OCI-LY3 (cell line): ENCODE data around the gene PSG4.
"Not testable (repeated sequence)": the region's sequence is repeated elsewhere in the genome, so short reads cannot be mapped to it uniquely, and the experiment has no call there.

ENCODE experiments used
- H2AFZ ChIP-seq: fragments of 200-600, 300-600 bp; shearing (Covaris generic); 2 replicates; pipeline ENCODE4 v1.6.0; 2014; ENCODE audit warnings: antibody characterized with exemption, low read depth, low read length
- H3K27ac ChIP-seq: fragments of 200-600, 300-600 bp; sonication (generic); 2 replicates; pipeline ENCODE4 v1.5.1; 2014; ENCODE audit warnings: mild to moderate bottlenecking, low read length, moderate library complexity, mixed read lengths
- H3K27me3 ChIP-seq: fragments of 200-600, 300-600 bp; sonication (generic); 2 replicates; pipeline ENCODE4 v1.6.1; 2014; ENCODE audit warnings: low read depth, low read length, mixed read lengths
- H3K36me3 ChIP-seq: fragments of 200-600, 300-600 bp; sonication (generic); replicated peaks from 2 replicates; pipeline ENCODE3; 2014; ENCODE audit warnings: low read depth, low read length, mixed read lengths
- H3K4me1 ChIP-seq: fragments of 300-600, 200-600 bp; sonication (generic); 2 replicates; pipeline ENCODE4 v1.6.1; 2014; ENCODE audit warnings: low read length, mixed read lengths
- H3K4me2 ChIP-seq: fragments of 200-600, 300-600 bp; sonication (generic); 2 replicates; pipeline ENCODE4 v1.6.1; 2014; ENCODE audit warnings: low read length, mixed read lengths
- H3K4me3 ChIP-seq: fragments of 300-600, 200-600 bp; sonication (generic); 2 replicates; pipeline ENCODE4 v1.5.1; 2014; ENCODE audit warnings: antibody characterized with exemption, mild to moderate bottlenecking, low read length, moderate library complexity
- H3K79me2 ChIP-seq: fragments of 300-600, 200-600 bp; shearing (Covaris generic); 2 replicates; pipeline ENCODE4 v1.6.1; 2014; ENCODE audit warnings: mild to moderate bottlenecking, low read length, mixed read lengths
- H3K9ac ChIP-seq: fragments of 300-600, 200-600 bp; shearing (Covaris generic); 2 replicates; pipeline ENCODE4 v1.6.0; 2014; ENCODE audit warnings: mild to moderate bottlenecking, low read length, moderate library complexity
- H3K9me3 ChIP-seq: fragments of 200-600, 300-600 bp; shearing (Covaris generic); 2 replicates; pipeline ENCODE4 v1.6.1; 2014; ENCODE audit warnings: low read length, mixed read lengths; ENCODE audit not compliant: insufficient read depth
- H4K20me1 ChIP-seq: fragments of 200-600, 300-600 bp; sonication (generic); 2 replicates; pipeline ENCODE4 v1.6.1; 2016; ENCODE audit warnings: low read length, mixed read lengths; ENCODE audit not compliant: insufficient read depth
- TF ChIP-seq, protein P1 (sequence below): fragments of 200-600, 300-600 bp; sonication (generic); IDR thresholded peaks from 2 replicates; pipeline ENCODE4 v1.5.1; 2014; ENCODE audit warnings: antibody characterized with exemption, low read length, low read depth

PSG4 gene

DNA sequence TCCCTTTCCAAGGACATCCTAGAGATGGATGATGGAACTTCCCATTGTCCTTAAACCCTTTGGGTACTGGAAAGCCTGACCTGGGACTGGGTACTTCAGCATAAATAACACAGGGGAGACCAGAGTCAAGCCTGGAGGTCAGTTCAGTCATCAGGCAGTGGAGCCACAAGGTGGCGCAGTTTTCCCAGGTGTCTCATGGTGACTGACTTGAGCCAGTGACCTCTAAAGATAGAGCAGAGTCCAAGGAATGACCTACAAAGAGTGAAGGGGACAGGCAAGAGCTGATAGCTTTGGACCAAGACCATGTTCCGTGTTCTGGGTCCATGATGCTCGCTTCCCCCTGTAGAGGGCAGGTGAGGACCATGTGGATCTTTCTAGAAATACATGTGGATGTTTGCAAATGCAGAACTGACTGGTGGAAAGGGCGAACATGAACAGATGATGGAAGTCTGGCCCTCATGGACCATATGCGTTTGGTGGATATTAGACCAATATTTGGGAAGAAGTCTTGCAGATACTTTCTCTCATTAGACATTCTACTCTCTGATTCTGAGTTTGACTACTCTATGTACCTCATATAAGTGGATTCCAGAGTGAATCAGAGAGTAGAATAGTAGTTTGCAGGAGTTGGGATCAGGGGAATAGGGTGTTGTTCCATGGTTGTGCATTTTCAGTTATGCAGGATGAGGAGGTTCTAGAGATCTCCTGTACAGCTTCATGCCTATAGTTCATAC is 6.6 kb downstream of the PSG4 start:
- not testable (repeated sequence) for H3K4me2 ChIP-seq, H3K27ac ChIP-seq, H3K79me2 ChIP-seq, H3K4me1 ChIP-seq, H2AFZ ChIP-seq, H3K4me3 ChIP-seq, H3K36me3 ChIP-seq, H3K27me3 ChIP-seq, H4K20me1 ChIP-seq, H3K9me3 ChIP-seq, H3K9ac ChIP-seq
- TF ChIP-seq, protein P1, sequence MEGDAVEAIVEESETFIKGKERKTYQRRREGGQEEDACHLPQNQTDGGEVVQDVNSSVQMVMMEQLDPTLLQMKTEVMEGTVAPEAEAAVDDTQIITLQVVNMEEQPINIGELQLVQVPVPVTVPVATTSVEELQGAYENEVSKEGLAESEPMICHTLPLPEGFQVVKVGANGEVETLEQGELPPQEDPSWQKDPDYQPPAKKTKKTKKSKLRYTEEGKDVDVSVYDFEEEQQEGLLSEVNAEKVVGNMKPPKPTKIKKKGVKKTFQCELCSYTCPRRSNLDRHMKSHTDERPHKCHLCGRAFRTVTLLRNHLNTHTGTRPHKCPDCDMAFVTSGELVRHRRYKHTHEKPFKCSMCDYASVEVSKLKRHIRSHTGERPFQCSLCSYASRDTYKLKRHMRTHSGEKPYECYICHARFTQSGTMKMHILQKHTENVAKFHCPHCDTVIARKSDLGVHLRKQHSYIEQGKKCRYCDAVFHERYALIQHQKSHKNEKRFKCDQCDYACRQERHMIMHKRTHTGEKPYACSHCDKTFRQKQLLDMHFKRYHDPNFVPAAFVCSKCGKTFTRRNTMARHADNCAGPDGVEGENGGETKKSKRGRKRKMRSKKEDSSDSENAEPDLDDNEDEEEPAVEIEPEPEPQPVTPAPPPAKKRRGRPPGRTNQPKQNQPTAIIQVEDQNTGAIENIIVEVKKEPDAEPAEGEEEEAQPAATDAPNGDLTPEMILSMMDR, result peak; percentile 36

DNA sequence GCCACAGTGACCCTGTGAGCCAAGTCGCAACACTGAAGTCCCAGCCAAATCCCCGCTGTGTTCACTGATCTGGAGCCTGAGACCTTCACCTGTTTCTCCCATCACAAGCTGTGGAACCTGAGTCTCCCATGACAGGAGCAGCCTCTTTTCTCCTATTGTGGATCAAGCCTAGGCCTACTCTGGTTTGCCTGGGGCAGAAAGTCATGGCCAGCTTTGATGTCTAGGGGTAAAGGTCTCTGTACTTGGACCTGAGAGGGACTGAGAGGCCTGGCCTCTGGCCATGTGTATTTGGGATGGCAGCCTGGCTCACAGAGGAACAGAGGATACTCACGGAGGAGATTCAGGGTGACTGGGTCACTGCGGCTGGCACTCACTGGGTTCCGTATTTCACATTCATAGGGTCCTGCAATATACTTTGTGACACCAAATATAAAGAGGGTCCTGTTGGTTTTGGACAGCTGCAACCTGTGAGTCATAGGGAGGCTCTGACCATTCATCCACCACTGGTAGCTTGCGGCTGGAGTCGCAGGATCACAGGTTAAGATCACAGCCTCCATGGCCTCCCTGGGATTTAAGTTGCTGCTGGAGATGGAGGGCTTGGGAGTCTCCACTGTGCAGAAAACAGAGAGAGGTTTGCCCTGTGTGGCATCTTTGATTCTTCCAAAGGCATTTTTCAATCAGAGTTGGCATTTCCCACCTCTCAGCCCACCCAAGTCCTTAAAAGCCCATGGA is 7.6 kb downstream of the PSG4 start:
- H3K4me1 ChIP-seq, H3K27me3 ChIP-seq, H3K9me3 ChIP-seq, H3K79me2 ChIP-seq, H3K4me2 ChIP-seq, H3K36me3 ChIP-seq, H2AFZ ChIP-seq, H3K4me3 ChIP-seq, H4K20me1 ChIP-seq, H3K9ac ChIP-seq, H3K27ac ChIP-seq: not testable (repeated sequence)

DNA sequence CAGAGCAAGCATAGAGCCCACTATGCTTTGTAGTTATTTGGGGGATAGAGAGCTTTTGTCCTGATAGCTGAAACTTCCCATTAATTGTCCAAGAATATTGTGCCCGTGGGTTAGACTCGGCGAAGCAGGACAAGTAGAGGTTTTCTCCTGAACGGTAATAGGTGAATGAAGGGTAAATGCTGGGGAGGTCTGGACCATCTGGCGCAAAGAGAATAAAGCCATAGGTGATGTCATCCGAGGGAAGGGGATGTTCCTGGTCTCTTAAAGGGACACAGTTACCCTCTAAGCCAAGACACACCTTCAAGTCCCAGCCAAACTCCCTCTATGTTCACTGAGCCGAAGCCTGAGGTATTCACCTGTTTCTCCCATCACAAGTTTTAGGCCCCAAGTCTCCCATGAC is 11.0 kb downstream of the PSG4 start:
- H3K4me2 ChIP-seq, H3K36me3 ChIP-seq, H2AFZ ChIP-seq, H3K4me1 ChIP-seq, H3K79me2 ChIP-seq, H4K20me1 ChIP-seq, H3K9me3 ChIP-seq, H3K4me3 ChIP-seq, H3K27me3 ChIP-seq, H3K9ac ChIP-seq, H3K27ac ChIP-seq: not testable (repeated sequence)

DNA sequence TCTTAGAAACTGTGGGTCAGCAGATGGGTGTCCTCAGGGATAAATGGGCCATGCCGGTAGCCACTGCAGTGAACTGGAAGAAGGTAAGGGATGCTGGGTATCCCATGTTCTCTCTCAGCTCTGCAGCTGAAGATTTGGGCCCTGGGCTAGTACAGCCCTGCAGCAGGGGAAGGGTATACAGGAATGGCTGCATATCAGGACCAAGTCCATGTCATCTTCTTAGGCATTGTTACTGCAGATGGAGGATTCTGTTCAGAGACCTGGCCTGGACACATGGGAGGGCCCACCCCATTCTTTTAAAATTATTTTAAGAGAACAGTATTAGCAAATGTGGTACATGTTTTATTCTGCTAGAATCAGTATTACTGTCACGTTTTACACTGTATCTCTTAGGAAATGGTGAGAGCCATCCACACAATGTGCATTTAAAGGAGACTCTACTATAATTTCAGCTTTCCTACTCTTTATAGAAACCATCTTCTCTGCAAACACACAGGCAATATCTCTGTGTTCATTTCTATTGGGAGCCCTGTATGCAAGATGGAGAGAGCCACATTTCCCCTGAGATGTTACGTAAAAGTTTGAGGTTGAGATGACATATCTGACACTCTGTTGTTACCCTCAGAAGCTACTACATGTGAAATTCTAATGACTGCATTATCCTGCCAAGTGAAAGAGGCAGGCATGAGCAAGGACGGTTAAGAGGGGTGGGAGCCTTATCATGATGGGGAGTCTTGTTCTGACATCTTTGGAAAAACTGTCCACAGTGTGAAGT is 12.9 kb downstream of the PSG4 start:
- not testable (repeated sequence) for H3K4me3 ChIP-seq, H3K27ac ChIP-seq, H3K4me1 ChIP-seq, H2AFZ ChIP-seq, H3K9ac ChIP-seq, H3K27me3 ChIP-seq, H4K20me1 ChIP-seq, H3K4me2 ChIP-seq, H3K36me3 ChIP-seq, H3K79me2 ChIP-seq, H3K9me3 ChIP-seq

DNA sequence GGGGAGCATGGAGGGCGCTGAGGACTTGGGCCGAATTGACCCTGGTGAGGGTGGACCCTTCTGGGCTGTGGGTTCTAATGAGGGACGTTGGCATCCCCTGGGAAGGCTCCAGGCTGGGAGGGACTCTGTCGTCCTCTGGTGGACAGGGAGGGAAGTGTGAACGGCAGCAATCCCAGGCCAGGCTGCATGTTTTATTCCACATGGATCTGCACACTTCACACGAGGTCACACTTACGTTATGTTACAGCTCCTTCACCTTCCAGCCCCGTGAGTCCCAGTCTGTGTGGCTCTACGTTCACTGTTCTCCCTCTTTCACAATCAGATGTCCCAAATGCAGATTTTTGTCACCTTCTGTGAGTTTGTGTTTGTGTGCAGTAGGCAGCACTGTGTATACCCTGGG is 17.3 kb downstream of the PSG4 start:
- H3K4me3 ChIP-seq, H3K4me1 ChIP-seq, H3K79me2 ChIP-seq, H3K27ac ChIP-seq, H3K9ac ChIP-seq, H3K4me2 ChIP-seq, H4K20me1 ChIP-seq, H3K27me3 ChIP-seq, H3K36me3 ChIP-seq, H3K9me3 ChIP-seq, H2AFZ ChIP-seq: not testable (repeated sequence)
- TF ChIP-seq, protein P1, result peak; percentile 31; the same call in 1 of the 2 replicates

DNA sequence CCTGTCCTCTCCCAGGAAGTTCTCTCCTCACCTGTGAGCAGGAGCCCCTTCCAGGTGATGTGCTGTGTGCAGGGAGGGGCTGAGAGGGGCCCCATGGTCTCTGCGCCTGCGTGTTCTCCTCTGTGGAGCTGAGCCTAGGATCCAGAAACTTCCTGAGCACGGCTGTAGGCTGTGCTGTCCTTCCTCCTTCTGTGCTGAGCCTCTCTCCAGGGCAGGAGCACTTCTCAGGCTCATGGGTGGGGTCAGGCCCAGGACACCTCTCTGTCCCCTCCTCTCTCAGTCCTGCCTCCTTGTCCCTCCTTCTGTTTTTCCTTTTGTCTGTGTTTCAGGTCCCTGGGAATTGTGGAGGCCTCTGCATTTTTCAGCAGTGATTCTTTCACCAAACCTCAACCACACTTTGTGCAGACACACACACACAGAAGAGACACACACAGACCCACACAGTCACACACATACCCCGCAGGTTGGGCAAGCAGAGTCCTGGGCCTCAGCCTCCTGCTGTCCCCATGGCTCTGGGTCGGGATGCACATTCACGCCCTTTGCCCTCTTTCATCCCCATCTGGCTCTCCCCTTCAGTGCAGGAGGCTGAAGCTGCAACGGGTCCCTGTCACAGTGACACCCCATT is 19.0 kb downstream of the PSG4 start, which contains the start of gene PSG5:
TSS of gene PSG5 (minus strand) at position 226 of the 625 bp plus-strand sequence. CDS start at position 95, 131 bp downstream.
- not testable (repeated sequence) for H4K20me1 ChIP-seq, H3K4me3 ChIP-seq, H3K27ac ChIP-seq, H2AFZ ChIP-seq, H3K27me3 ChIP-seq, H3K9me3 ChIP-seq, H3K4me2 ChIP-seq, H3K79me2 ChIP-seq, H3K4me1 ChIP-seq, H3K36me3 ChIP-seq, H3K9ac ChIP-seq

DNA sequence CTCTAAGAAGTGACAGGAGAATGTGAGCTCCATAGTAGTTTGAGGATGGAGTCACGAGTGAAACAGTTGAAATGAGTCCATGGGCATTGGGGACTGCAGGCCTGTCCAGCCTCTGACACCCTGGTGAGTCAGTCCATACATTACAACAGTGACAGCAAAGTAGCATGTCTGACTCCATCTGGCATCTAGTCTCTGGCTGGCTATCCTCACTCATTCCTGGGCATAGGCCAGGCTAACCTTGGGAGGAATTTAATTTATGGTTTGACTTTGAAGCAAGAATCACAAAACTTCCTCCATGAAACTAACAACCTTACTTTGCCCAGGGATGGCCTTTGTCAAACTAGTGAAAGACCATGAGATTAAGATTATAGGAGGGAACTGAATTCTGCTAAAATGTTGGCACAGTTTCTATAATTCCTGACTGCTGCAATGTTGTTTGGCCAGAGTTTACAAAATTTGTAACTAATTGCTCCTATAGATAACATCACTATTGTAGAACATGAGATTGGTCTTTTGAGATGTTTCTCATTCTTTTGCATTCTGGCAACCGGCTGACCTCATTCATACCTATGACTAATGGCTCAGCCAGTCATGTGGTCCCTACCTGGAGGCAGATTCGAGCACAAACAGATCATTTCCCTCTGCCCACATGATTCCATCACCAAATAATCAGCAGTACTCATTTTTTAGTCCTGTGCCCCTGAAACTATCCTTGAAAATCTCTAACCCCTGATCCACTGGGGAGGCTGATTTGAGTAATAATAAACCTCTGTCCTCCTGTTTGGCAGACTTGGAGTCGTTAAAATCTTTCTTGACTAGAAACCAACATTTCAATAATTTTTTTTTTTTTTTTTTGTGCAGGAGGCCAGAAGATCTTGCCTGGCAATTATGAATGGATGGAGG is 23.3 kb downstream of the PSG4 start:
- H3K9me3 ChIP-seq, H3K36me3 ChIP-seq, H3K4me2 ChIP-seq, H4K20me1 ChIP-seq, H3K9ac ChIP-seq, H3K4me1 ChIP-seq, H3K27ac ChIP-seq, H3K79me2 ChIP-seq, H3K4me3 ChIP-seq, H3K27me3 ChIP-seq, H2AFZ ChIP-seq: not testable (repeated sequence)
